Thoracic aorta (tissue), 2 donors: ENCODE measurements around the gene COPS9. TPM values are rescaled to one million over a fixed set of nuclear protein-coding genes. Genes with fewer than 3 reads are reported as not detected.

ENCODE experiments used
- ATAC-seq: fragments of 150-250 bp; one replicate; pipeline ENCODE4 v1.8.0; 2017; ENCODE audit warnings: low read depth; ENCODE audit not compliant: insufficient number of reproducible peaks, low FRiP score
- DNase-seq: peaks from one replicate; pipeline ENCODE4 v3.0.0-alpha.2; 2020; ENCODE audit warnings: low spot score
- H3K27ac ChIP-seq, 2 donors: fragments of 200-600 bp; sonication (generic); 1 replicate in 1 of 2; 2 replicates in 1 of 2; pipeline ENCODE4 v1.5.1; 2016; ENCODE audit warnings: mild to moderate bottlenecking in 2 of 2, moderate library complexity in 2 of 2
- H3K27me3 ChIP-seq: fragments of 200-600 bp; sonication (generic); replicated peaks from 2 replicates; pipeline ENCODE4 v1.6.0; 2016; ENCODE audit warnings: mild to moderate bottlenecking; ENCODE audit not compliant: insufficient read depth
- H3K36me3 ChIP-seq: fragments of 200-600 bp; sonication (generic); one replicate; pipeline ENCODE4 v1.5.1; 2016
- H3K4me1 ChIP-seq, 2 donors: fragments of 200-600 bp; sonication (generic); 1 replicate in 1 of 2; 2 replicates in 1 of 2; pipeline versions ENCODE4 v1.5.1 to v1.6.0; 2016; ENCODE audit warnings: low read depth in 2 of 2, mild to moderate bottlenecking in 1 of 2; ENCODE audit not compliant: control insufficient read depth in 1 of 2
- H3K4me3 ChIP-seq: fragments of 200-600 bp; sonication (generic); 2 replicates; pipeline ENCODE4 v1.5.1; 2016; ENCODE audit warnings: mild to moderate bottlenecking
- H3K9me3 ChIP-seq: fragments of 200-600 bp; sonication (generic); 2 replicates; pipeline ENCODE4 v1.5.1; 2016
- total RNA-seq, 2 donors: library from RNA; depleted of rRNA; stranded (reverse); fragments of >200 nt; gene quantifications; one replicate each; pipeline versions ENCODE4 v1.1.0 to v1.2.3, GENCODE V29; 2016
- TF ChIP-seq, protein P1 (sequence below): fragments of 200-600 bp; sonication (generic); IDR thresholded peaks from one replicate; pipeline ENCODE4 v1.5.1; 2019; ENCODE audit warnings: antibody characterized with exemption

COPS9 gene
- total RNA-seq, 2 donors from 2014 or later, result 101 to 115 TPM

- no peaks in the 10 kb centered on the region for H3K4me1 ChIP-seq
- no peaks in the 10 kb centered on the region for H3K9me3 ChIP-seq
- no peaks in the 10 kb centered on the region for H3K27me3 ChIP-seq
- TF ChIP-seq, protein P1, sequence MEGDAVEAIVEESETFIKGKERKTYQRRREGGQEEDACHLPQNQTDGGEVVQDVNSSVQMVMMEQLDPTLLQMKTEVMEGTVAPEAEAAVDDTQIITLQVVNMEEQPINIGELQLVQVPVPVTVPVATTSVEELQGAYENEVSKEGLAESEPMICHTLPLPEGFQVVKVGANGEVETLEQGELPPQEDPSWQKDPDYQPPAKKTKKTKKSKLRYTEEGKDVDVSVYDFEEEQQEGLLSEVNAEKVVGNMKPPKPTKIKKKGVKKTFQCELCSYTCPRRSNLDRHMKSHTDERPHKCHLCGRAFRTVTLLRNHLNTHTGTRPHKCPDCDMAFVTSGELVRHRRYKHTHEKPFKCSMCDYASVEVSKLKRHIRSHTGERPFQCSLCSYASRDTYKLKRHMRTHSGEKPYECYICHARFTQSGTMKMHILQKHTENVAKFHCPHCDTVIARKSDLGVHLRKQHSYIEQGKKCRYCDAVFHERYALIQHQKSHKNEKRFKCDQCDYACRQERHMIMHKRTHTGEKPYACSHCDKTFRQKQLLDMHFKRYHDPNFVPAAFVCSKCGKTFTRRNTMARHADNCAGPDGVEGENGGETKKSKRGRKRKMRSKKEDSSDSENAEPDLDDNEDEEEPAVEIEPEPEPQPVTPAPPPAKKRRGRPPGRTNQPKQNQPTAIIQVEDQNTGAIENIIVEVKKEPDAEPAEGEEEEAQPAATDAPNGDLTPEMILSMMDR, result no peak
- DNase-seq (no peak), ATAC-seq (no peak)
- peaks cover 31% of the 10 kb centered on the region for H3K36me3 ChIP-seq
- no peak overlapping the region for H3K4me3 ChIP-seq
- no peak overlapping the region for H3K27ac ChIP-seq
These were observed 10.4 kb downstream of the COPS9 start for GRCh38 chr2:240125742-240126141.

GRCh38 chr2:240124651-240125030, 11.5 kb downstream of the COPS9 start:
- no peaks in the 10 kb centered on the region for H3K27me3 ChIP-seq
- TF ChIP-seq, protein P1, result no peak
- no peak for ATAC-seq
- H3K36me3 ChIP-seq, result peaks cover 20% of the 10 kb centered on the region
- H3K27ac ChIP-seq, result no peak overlapping the region
- no peak overlapping the region for H3K4me3 ChIP-seq
- no peaks in the 10 kb centered on the region for H3K4me1 ChIP-seq
- no peak for DNase-seq
- H3K9me3 ChIP-seq, result no peaks in the 10 kb centered on the region

DNA sequence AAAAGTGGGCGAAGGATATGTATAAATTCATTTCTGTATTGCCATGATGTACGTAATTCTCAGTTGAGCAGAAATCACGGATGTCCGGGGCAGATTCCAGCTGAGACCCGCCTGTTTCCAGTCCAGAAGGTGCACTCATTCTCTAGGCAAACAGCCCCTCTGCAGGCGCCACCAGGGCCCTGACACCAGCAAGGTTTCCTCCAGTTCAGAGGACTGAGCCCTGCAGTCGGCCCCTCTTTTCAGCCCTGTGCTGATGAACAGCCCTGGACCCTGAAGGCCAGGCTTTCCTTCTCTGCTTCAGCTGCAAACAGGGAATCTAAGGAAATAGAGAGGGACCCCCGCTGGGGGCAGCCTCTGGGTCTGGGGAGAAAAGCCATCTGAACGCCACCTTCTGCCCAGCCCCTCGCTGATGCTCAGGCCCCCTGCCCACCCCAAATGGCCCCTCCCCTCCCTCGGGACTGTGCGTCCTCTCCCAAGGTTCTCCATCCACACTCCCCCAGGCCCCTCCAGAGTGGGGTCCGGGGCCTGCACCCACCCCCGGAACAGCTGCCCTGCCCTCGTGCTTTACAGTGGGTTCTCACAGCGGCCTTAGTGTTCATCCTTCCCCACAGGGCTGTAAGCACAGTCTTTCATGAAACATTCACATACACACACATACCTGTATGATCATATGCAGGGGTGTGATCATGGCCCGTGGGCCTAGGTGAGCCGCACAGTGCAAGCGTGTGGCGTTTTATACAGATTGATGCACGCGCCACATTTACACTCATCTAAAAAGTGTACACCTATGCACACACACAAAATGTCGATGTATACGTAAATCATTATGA, 12.1 kb downstream of the COPS9 start:
- no peak for DNase-seq
- ATAC-seq, result no peak
- no peak overlapping the region for H3K4me3 ChIP-seq
- TF ChIP-seq, protein P1, result no peak
- H3K9me3 ChIP-seq, result no peaks in the 10 kb centered on the region
- no peaks in the 10 kb centered on the region for H3K27me3 ChIP-seq
- H3K36me3 ChIP-seq, result peaks cover 16% of the 10 kb centered on the region
- no peak overlapping the region for H3K27ac ChIP-seq
- no peaks in the 10 kb centered on the region for H3K4me1 ChIP-seq

DNA sequence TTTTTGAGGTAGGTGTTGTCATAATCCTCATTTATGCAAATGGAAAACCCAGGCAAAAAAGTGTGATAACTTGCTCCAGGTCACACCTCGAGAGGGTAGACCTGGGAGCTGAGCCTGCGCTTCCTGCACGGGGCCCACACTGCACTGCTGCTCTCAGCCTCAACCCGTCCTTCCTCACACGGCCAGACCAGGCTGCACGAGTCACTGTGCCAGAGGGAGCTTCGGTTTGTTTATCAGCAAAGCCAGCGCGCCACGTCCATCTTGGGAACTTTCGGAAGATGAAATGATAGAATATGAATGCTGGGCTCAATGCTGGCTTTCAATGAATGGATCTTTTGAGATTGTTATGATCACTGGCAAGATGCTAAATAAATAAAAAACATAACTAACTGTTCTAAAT, 14.4 kb downstream of the COPS9 start:
- ATAC-seq (no peak), DNase-seq (no peak)
- TF ChIP-seq, protein P1, result no peak
- no peaks in the 10 kb centered on the region for H3K4me1 ChIP-seq
- H3K4me3 ChIP-seq, result no peak overlapping the region
- no peak overlapping the region for H3K27ac ChIP-seq
- H3K27me3 ChIP-seq, result no peaks in the 10 kb centered on the region
- no peaks in the 10 kb centered on the region for H3K36me3 ChIP-seq
- H3K9me3 ChIP-seq, result no peaks in the 10 kb centered on the region

DNA sequence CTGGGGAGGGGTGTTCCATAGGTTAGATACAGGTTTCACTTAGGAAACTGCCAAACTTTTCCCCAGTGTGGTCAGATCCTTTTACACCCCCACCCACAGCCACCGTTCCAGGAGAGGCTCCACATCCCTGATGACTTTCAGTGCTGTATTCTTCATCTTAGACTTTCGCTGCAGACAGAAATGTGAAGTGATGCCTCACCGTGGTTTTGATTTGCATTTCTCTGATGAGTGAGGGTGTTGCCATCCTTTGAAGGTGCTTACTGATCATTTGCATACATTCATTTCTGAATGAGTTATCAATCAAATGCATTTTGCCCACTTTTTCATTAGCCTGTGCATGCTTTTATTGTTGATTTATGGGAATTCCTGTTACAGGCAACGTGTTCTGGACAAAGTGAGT, 14.9 kb downstream of the COPS9 start:
- Histone ChIP-seq H3K4me1 (no peaks in the 10 kb centered on the region), H3K36me3 (no peaks in the 10 kb centered on the region), H3K27ac (no peak overlapping the region), H3K9me3 (no peaks in the 10 kb centered on the region), H3K27me3 (no peaks in the 10 kb centered on the region), H3K4me3 (no peak overlapping the region)
- TF ChIP-seq, protein P1, result no peak
- ATAC-seq (no peak), DNase-seq (no peak)
